ENCODE measurements around the gene CD84.

DNA sequence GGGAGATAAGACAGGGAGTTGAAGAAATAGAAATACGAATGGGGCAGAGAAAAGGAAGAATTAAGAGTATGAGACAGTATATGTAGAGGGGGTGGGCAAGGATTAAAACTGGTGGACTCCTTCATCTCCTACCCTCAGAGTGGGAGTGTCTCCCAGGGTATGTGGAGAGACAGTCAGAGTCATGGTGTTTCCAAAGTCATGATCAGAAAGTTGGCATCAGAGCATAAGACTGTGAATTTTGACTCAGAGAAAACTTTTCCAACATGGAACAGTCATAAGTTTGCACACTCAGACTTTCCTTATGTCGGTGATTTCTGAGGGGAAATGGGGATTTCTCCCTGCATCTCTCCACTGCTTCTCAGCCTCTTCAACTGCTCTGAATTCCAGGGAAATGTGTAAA is 2.4 kb downstream of the CD84 start:
- no peak for TF ChIP-seq GATA3 (IDR thresholded peaks at IDR 0.05; ENCODE audit: low read depth, low read length)
- TF ChIP-seq GATA2 (IDR thresholded peaks at IDR 0.05; ENCODE audit: low read depth, low read length): no peak
